Heart left ventricle (tissue), 16 donors: ENCODE results near the gene SLC15A3. TPM values are rescaled to one million over a fixed set of nuclear protein-coding genes. Genes with fewer than 3 reads are reported as not detected.

ENCODE experiments used
- ATAC-seq, 4 donors: fragments of 200-7000 bp; cut with Tn5 transposase; one replicate each; pipeline ENCODE4 v1.9.1; 2020 to 2022; ENCODE audit warnings: moderate library complexity in 4 of 4, mild to moderate bottlenecking in 3 of 4, moderate number of reproducible peaks in 1 of 4
- DNase-seq, 5 donors: peaks; one replicate each; pipeline ENCODE4 v3.0.0-alpha.2; 2020
- H3K27ac ChIP-seq, 12 donors: fragments of 200-600 bp; sonication (generic) in 4 of 12; one replicate each; pipeline versions ENCODE4 v1.5.0 to v1.8.0; 2016 to 2022; ENCODE audit warnings: mild to moderate bottlenecking in 2 of 12
- H3K27me3 ChIP-seq, 9 donors: fragments of 200-600 bp; sonication (generic) in 2 of 9; one replicate each; pipeline versions ENCODE4 v1.5.1 to v1.8.0; 2016 to 2022; ENCODE audit warnings: mild to moderate bottlenecking in 3 of 9
- H3K36me3 ChIP-seq, 9 donors: fragments of 200-600 bp; sonication (generic) in 2 of 9; one replicate each; pipeline versions ENCODE4 v1.5.0 to v1.8.0; 2018 to 2022; ENCODE audit warnings: mild to moderate bottlenecking in 2 of 9
- H3K4me1 ChIP-seq, 12 donors: fragments of 200-600 bp; sonication (generic) in 4 of 12; one replicate each; pipeline versions ENCODE4 v1.5.0 to v1.8.0; 2016 to 2022; ENCODE audit warnings: mild to moderate bottlenecking in 3 of 12
- H3K4me3 ChIP-seq, 12 donors: fragments of 200-600 bp; sonication (generic) in 4 of 12; one replicate each; pipeline versions ENCODE4 v1.5.0 to v1.8.0; 2017 to 2022; ENCODE audit warnings: mild to moderate bottlenecking in 9 of 12, moderate library complexity in 4 of 12
- H3K9me3 ChIP-seq, 12 donors: fragments of 200-600 bp; sonication (generic) in 4 of 12; one replicate each; pipeline versions ENCODE4 v1.5.0 to v1.8.0; 2016 to 2022; ENCODE audit warnings: mild to moderate bottlenecking in 1 of 12
- POLR2A ChIP-seq, 2 donors: fragments of 450-650 bp; IDR thresholded peaks; one replicate each; pipeline ENCODE4 v1.6.1; 2017; ENCODE audit warnings: antibody characterized with exemption in 2 of 2, mild to moderate bottlenecking in 2 of 2, moderate library complexity in 2 of 2
- WGBS, 4 donors: extraction: QIAGEN DNeasy Blood & Tissue Kit in 2 of 4; methylation state at CpG; one replicate each; pipeline versions ENCODE4 v1.1.5 to v1.1.7; 2013 to 2018; 5-methylcytosine and 5-hydroxymethylcytosine counted together
- intact Hi-C, 10 donors: fragments of 100-400 bp; cut with DNase I; formaldehyde crosslinking; loops; one replicate each; pipeline versions ENCODE4 v1.11.1 to v1.14.2; 2022
- polyA plus RNA-seq, 2 donors: library from polyadenylated mRNA; stranded (reverse); fragments of 200-250 nt; gene quantifications; one replicate each; pipeline ENCODE4 v1.2.3, GENCODE V29; 2013
- total RNA-seq, 9 donors: library from RNA; depleted of rRNA in 2 of 9; stranded (reverse); fragments of >200 nt in 2 of 9; fragmentation: NEBNext Ultra II Directional in 3 of 9; extraction: Animal tissue kit (Norgen Biotek cat#: 25700) in 3 of 9; gene quantifications; one replicate each; pipeline versions ENCODE4 v1.1.0 to v1.2.4, GENCODE V29; 2016 to 2023
- TF ChIP-seq, protein P1 (sequence below), 12 donors: fragments of 200-600 bp; sonication (generic) in 4 of 12; IDR thresholded peaks; one replicate each; pipeline versions ENCODE4 v1.5.0 to v1.8.0; 2018 to 2022; ENCODE audit warnings: antibody characterized with exemption in 12 of 12, mild to moderate bottlenecking in 5 of 12
- donor health status: ischemic (EF 13 %, LVEDD 7.1; RV severe dilation, severe dysfunction).
- donor health status: healthy with polysubstance abuse.
- donor health status: DM: no; HTN: yes; CAD: no.
- donor health status: DM: no; HTN: no; CAD: no.
- donor health status: ischemic (EF 25% LVEDD 6.9; RV normal size, moderate dysfunction).
- donor health status: ischemic (EF 25% LVEDD 5.7; RV mildly dilated, moderate dysfunction).
- donor health status: healthy.
- donor health status: DM: yes; HTN: yes; CAD: no.
- donor health status: ischemic (EF 35%, LVEDD 5.7; RV mildly dilated, moderate dysfunction).
- donor health status: nonischemic (EF 11% LVEDD 7.7; RV severe dilation, severe dysfunction).
- donor health status: DM: yes; HTN: yes; CAD: no.
- donor health status: PGD.
- donor health status: ischemic (EF 29% LVEDD 5.4; RV normal size, mild dysfunction).
- donor health status: nonischemic (EF 23%, LVEDD 6.1; RV moderate dilation, normal function).

SLC15A3 gene
- total and polyA plus RNA-seq, 11 donors: 11.9 to 85.1 (median 19.1) TPM

DNA sequence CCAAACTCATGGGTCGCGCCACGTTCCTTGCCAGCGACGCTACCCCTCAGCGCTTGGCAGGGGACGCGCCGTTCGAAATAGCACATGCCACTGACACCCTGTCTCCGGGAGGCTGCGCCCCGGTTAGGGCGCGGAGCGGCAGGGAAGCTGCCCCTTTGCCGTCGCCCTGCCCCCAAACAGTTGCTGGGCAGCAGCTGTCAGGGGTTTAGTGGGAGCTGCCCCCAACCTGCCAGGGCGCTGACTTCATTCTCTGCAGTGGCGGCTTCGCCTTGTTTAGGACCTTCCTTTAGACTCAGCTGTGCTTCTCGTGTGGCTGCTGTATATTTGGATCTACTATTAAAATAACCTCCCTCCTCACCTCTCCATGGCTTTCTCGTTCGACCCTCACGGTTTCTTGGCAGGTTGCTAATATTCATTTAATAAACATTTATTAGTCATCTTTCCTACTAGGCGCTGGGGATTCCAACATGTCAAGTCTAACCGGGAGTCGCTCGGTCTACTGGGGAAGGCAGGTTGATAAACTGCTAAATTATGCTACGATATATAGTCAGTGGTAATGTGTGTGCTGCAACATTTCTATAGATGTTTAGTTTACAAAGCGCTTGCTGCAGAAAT lies 37.2 kb downstream of the SLC15A3 start:
- DNase-seq: no peak
- Histone ChIP-seq H3K36me3 (peaks cover 0 to 4% (median 1%) of the 10 kb centered on the region in 9 donors), H3K27ac (peak overlapping the region; percentile 75 to 98 (median 94)), H3K27me3 (no peaks in the 10 kb centered on the region), H3K9me3 (no peaks in the 10 kb centered on the region), H3K4me1 (peaks cover 0 to 87% (median 64%) of the 10 kb centered on the region in 12 donors), H3K4me3 (peak overlapping the region; percentile 64 to 95 (median 81))
- intact Hi-C loops: loop anchor here in 4 of 10 donors (2.0 to 5.0 kb wide), 4 partner anchors 36 to 53 kb away; partner anchors contain the start of gene SLC15A3 (in 3 of the 4)
- peak in 3 of 4 donors; percentile 35 to 55 (median 41) for ATAC-seq
- TF ChIP-seq, protein P1, sequence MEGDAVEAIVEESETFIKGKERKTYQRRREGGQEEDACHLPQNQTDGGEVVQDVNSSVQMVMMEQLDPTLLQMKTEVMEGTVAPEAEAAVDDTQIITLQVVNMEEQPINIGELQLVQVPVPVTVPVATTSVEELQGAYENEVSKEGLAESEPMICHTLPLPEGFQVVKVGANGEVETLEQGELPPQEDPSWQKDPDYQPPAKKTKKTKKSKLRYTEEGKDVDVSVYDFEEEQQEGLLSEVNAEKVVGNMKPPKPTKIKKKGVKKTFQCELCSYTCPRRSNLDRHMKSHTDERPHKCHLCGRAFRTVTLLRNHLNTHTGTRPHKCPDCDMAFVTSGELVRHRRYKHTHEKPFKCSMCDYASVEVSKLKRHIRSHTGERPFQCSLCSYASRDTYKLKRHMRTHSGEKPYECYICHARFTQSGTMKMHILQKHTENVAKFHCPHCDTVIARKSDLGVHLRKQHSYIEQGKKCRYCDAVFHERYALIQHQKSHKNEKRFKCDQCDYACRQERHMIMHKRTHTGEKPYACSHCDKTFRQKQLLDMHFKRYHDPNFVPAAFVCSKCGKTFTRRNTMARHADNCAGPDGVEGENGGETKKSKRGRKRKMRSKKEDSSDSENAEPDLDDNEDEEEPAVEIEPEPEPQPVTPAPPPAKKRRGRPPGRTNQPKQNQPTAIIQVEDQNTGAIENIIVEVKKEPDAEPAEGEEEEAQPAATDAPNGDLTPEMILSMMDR (IDR thresholded peaks at IDR 0.05): no peak
- no peak for TF ChIP-seq POLR2A (IDR thresholded peaks at IDR 0.05)
- WGBS, 4 donors: 1 to 6% (median 2%) methylated on average over 21 to 31 of the region's 31 CpGs

DNA sequence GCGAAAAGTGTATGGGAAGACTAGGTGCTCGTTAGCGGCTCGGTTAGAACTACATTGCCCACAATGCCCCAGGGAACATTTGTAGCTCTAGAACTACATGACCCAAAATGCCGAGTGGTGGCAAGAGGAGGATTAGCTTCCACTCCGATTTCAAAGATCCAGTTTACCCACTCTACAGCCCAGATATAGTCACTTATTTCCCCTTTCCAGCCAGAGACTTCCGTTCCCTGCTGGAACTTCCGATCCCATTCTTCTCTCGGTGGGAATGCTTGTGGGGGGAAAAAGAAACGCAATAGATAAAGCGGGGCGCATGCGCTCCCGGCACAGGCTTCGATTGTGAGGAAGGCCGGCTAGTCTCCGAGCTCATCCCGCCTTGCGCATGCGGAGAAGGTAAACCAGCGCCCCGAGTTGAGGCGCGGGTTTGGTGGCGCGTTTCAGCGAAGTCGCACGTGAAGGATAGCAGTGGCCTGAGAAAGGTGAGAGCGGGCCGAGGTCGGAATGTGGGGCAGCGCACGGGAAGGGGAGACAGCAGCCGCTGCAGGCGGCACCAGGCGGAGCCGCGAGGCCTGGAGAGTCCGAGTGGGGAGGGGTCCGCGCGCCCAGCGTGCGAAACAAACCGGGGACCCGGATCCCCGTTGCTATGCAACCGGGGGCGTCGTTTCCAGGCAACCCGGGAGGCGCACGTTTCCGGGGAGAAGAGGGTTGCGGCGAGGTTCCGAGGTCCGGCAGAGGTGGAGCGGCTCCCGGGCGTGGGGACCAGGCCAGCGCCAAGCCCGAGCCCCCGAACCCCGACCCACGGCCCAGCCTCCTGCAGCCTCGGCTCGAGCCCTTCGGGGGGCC lies 38.0 kb downstream of the SLC15A3 start, which contains the start of gene TMEM109:
Gene TMEM109, plus strand, starts transcription at position 366 of the 840 bp plus-strand sequence. CDS start 5,536 bp downstream, outside the sequence.
- ATAC-seq (peak; percentile 81 to 88 (median 88)), DNase-seq (peak; percentile 90 to 94 (median 91))
- Histone ChIP-seq H3K4me1 (peaks cover 0 to 85% (median 56%) of the 10 kb centered on the region in 12 donors), H3K36me3 (no peaks in the 10 kb centered on the region), H3K4me3 (peak within 1 kb of the TSS; percentile 64 to 95 (median 81)), H3K27me3 (no peaks in the 10 kb centered on the region), H3K9me3 (no peaks in the 10 kb centered on the region), H3K27ac (peak within 1 kb of the TSS; percentile 75 to 98 (median 94))
- peak in 1 of 2 donors; percentile 66 for TF ChIP-seq POLR2A (IDR thresholded peaks at IDR 0.05)
- TF ChIP-seq, protein P1 (IDR thresholded peaks at IDR 0.05): no peak
- intact Hi-C loops: loop anchor here in 3 of 10 donors (2.0 to 5.0 kb wide), 3 partner anchors 37 to 39 kb away; partner anchors contain the start of gene SLC15A3 (in 2 of the 3)
- 0 to 1% (median 0%) methylated on average over 26 to 70 of the region's 70 CpGs for WGBS, 4 donors

DNA sequence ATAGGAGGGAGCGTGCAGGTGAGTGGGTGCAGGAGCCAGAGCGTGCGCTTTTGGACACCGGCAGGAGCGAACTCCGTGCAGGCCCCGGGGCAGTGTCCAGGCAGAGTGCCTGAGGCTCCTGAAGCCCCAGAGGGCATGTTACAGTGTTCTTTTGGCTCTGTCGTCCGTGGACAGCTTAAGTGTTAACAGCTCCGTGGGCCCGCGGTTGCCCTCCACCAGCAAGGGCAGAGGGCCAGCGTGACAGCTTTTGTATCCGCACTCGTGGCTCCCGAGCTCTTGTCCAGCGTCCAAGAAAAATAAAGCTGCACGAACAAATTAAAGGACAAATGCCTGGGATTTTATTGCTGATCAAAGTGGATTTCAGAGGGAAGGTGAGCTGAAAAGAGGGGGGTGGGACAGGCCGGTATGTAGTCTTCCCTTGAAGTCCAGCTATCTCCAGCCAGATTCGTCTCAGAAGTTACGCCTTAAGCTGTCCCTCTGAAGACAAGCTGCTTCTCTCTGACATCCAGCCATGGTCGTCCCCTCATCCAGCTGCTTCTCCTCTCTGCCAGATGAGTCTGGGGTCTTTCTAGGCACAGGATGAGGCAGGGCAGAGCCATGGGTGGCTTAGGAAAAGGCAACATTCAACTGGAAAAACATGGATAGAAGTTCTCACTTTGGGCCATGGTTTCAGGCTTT lies 39.0 kb downstream of the SLC15A3 start:
- Histone ChIP-seq H3K4me1 (peaks cover 0 to 75% (median 46%) of the 10 kb centered on the region in 12 donors), H3K36me3 (no peaks in the 10 kb centered on the region), H3K9me3 (no peaks in the 10 kb centered on the region), H3K27me3 (no peaks in the 10 kb centered on the region), H3K27ac (peak overlapping the region; percentile 75 to 98 (median 94)), H3K4me3 (peak overlapping the region in 10 of 12 donors; percentile 67 to 95 (median 81))
- intact Hi-C loops: loop anchor here in 1 of 10 donors (5.0 kb wide), 1 partner anchor 39 kb away; the partner anchor contains the start of gene SLC15A3
- DNase-seq: no peak
- ATAC-seq: no peak
- 57 to 72% (median 58%) methylated on average over 20 to 22 of the region's 22 CpGs for WGBS, 4 donors
- TF ChIP-seq, protein P1 (IDR thresholded peaks at IDR 0.05): no peak
- no peak for TF ChIP-seq POLR2A (IDR thresholded peaks at IDR 0.05)
